Endothelial cell of umbilical vein (primary cell): ENCODE measurements around the gene DLAT. TPM values are rescaled to one million over a fixed set of nuclear protein-coding genes. Genes with fewer than 3 reads are reported as not detected.

Source experiments
- BruUV-seq: library from RNA; stranded (reverse); fragments of 400-500 nt; replicated peaks from 2 replicates; lab custom pipeline; 2021; lab: Mats Ljungman, UMichigan
- CTCF ChIA-PET: fragments of 300-600, 350-600 bp; sonication (Branson Sonifier 250); formaldehyde crosslinking; loops from one replicate; lab custom pipeline; 2021; ENCODE audit warnings: antibody characterized with exemption, inconsistent platforms; lab: Charles Lee
- POLR2A ChIA-PET: fragments of 300-600, 350-600 bp; sonication (Branson Sonifier 250); formaldehyde crosslinking; loops from one replicate; lab custom pipeline; 2021; ENCODE audit warnings: antibody characterized with exemption, inconsistent platforms; lab: Charles Lee
- DNase-seq: peaks from one replicate; pipeline ENCODE4 v3.0.0-alpha.2; 2011; ENCODE audit warnings: low read depth, low spot score
- FAIRE-seq: peaks from 2 replicates; lab custom pipeline; 2011; peaks lifted over from hg19 to GRCh38; lab: Jason Lieb, UNC
- H2AFZ ChIP-seq: 2 replicates; pipeline ENCODE4 v1.6.0; 2012; ENCODE audit warnings: low read depth, low read length, control low read depth, inconsistent platforms
- H3K27ac ChIP-seq: 2 replicates; pipeline ENCODE4 v1.5.1; 2011; ENCODE audit warnings: low read depth, mild to moderate bottlenecking, control low read depth, low read length, moderate library complexity; ENCODE audit not compliant: insufficient read depth
- H3K27me3 ChIP-seq, 2 experiments: 2 replicates each; pipeline versions ENCODE4 v1.6.0 to v1.6.1; 2011; ENCODE audit warnings: low read length in 2 of 2, mixed read lengths in 1 of 2; ENCODE audit not compliant: control insufficient read depth in 2 of 2, insufficient read depth in 2 of 2
- H3K36me3 ChIP-seq, 2 experiments: 2 replicates in 1 of 2; 3 replicates in 1 of 2; pipeline ENCODE4 v1.5.1; 2011; ENCODE audit warnings: low read length in 2 of 2, mild to moderate bottlenecking in 1 of 2, moderate library complexity in 1 of 2; ENCODE audit not compliant: control insufficient read depth in 2 of 2, insufficient read depth in 2 of 2; ENCODE audit errors: extremely low read depth in 1 of 2
- H3K4me1 ChIP-seq: 3 replicates; pipeline ENCODE4 v1.5.1; 2011; ENCODE audit warnings: mild to moderate bottlenecking, low read length; ENCODE audit not compliant: control insufficient read depth, insufficient read depth; ENCODE audit errors: extremely low read depth
- H3K4me2 ChIP-seq: 2 replicates; pipeline ENCODE4 v1.6.1; 2011; ENCODE audit warnings: low read length, control low read depth, mixed read lengths; ENCODE audit not compliant: insufficient read depth
- H3K4me3 ChIP-seq, 3 experiments: fragments of 200-600 bp in 1 of 3; sonication (generic), shearing (Covaris generic) in 1 of 3; replicated peaks in 1 of 3; 2 replicates each; pipeline ENCODE4 v1.5.1; 2011 to 2016; ENCODE audit warnings: control low read depth in 3 of 3, low read length in 3 of 3, mild to moderate bottlenecking in 2 of 3, inconsistent platforms in 1 of 3, low read depth in 1 of 3, moderate library complexity in 1 of 3; ENCODE audit not compliant: insufficient read depth in 1 of 3
- H3K79me2 ChIP-seq: 2 replicates; pipeline ENCODE4 v1.6.0; 2012; ENCODE audit warnings: low read length, inconsistent platforms; ENCODE audit not compliant: control insufficient read depth, insufficient read depth
- H3K9ac ChIP-seq: replicated peaks from 2 replicates; pipeline ENCODE3; 2011; ENCODE audit warnings: low read length, control low read depth; ENCODE audit not compliant: insufficient read depth; ENCODE audit errors: extremely low read depth
- H3K9me1 ChIP-seq: replicated peaks from 3 replicates; pipeline ENCODE4 v1.6.0; 2011; ENCODE audit warnings: mild to moderate bottlenecking, low read length; ENCODE audit not compliant: control insufficient read depth, insufficient read depth; ENCODE audit errors: extremely low read depth
- H3K9me3 ChIP-seq: replicated peaks from 2 replicates; pipeline ENCODE4 v1.5.1; 2012; ENCODE audit warnings: low read length, inconsistent platforms; ENCODE audit not compliant: control insufficient read depth, insufficient read depth
- H4K20me1 ChIP-seq: replicated peaks from 2 replicates; pipeline ENCODE3; 2011; ENCODE audit warnings: mild to moderate bottlenecking, low read length; ENCODE audit not compliant: control insufficient read depth, insufficient read depth; ENCODE audit errors: extremely low read depth
- EZH2 ChIP-seq: IDR thresholded peaks from 2 replicates; pipeline ENCODE4 v1.6.1; 2012; ENCODE audit warnings: borderline replicate concordance, low read depth, mild to moderate bottlenecking, moderate library complexity, low read length, inconsistent platforms; ENCODE audit not compliant: severe bottlenecking
- FOS ChIP-seq: IDR thresholded peaks from 2 replicates; pipeline ENCODE4 v1.6.1; 2011; ENCODE audit warnings: mild to moderate bottlenecking, low read length, moderate library complexity, borderline replicate concordance; ENCODE audit not compliant: insufficient read depth
- GATA2 ChIP-seq: IDR thresholded peaks from 2 replicates; pipeline ENCODE4 v1.7.0; 2011; ENCODE audit warnings: low read depth, mild to moderate bottlenecking, moderate library complexity, mixed read lengths, low read length; ENCODE audit not compliant: insufficient read length, insufficient read depth
- JUN ChIP-seq: IDR thresholded peaks from 2 replicates; pipeline ENCODE4 v1.6.1; 2011; ENCODE audit warnings: borderline replicate concordance, low read depth; ENCODE audit not compliant: insufficient read length, insufficient read depth
- MYC ChIP-seq: IDR thresholded peaks from one replicate; pipeline ENCODE4 v1.6.1; 2011; ENCODE audit warnings: mild to moderate bottlenecking, low read depth, low read length
- POLR2A ChIP-seq: IDR thresholded peaks from 2 replicates; pipeline ENCODE4 v1.6.1; 2012; ENCODE audit warnings: low read depth, mild to moderate bottlenecking, control low read depth, low read length
- POLR2AphosphoS5 ChIP-seq: IDR thresholded peaks from 2 replicates; pipeline ENCODE4 v1.6.1; 2012; ENCODE audit warnings: low read depth, mild to moderate bottlenecking, control low read depth, low read length, moderate library complexity; ENCODE audit not compliant: insufficient read depth
- dilution Hi-C: fragments of 300-500 bp; cut with MboI; formaldehyde crosslinking; loops from one replicate; pipeline ENCODE4 v1.15.0; 2019; ENCODE audit warnings: low sequenced_read_pairs; ENCODE audit not compliant: extremely low pct_ligation_motif_present
- intact Hi-C: fragments of 100-400 bp; cut with micrococcal nuclease; formaldehyde crosslinking; loops from one replicate; pipeline ENCODE4 v1.10.0; 2022
- polyA plus RNA-seq, 4 experiments: library from polyadenylated mRNA; depleted of rRNA in 3 of 4; stranded (reverse) in 3 of 4; unstranded in 1 of 4; fragments of >200 nt; gene quantifications; 2 replicates each; pipeline versions ENCODE4 v1.2.1 to v1.2.3, GENCODE V29; 2011 to 2012; ENCODE audit warnings: missing spikeins in 1 of 4
- total RNA-seq: library from RNA; stranded (reverse); gene quantifications from 2 replicates; pipeline ENCODE4 v1.2.3, GENCODE V29; 2021
- TF ChIP-seq, protein P1 (sequence below): IDR thresholded peaks from 2 replicates; pipeline ENCODE4 v1.6.1; 2011; ENCODE audit not compliant: insufficient read depth, insufficient read length

The DLAT gene
- total and polyA plus RNA-seq, 2 donors (not counting 3 experiments of a cell fraction or from before 2014, with no cell fraction given) = 13.3 to 41.3 TPM

DNA sequence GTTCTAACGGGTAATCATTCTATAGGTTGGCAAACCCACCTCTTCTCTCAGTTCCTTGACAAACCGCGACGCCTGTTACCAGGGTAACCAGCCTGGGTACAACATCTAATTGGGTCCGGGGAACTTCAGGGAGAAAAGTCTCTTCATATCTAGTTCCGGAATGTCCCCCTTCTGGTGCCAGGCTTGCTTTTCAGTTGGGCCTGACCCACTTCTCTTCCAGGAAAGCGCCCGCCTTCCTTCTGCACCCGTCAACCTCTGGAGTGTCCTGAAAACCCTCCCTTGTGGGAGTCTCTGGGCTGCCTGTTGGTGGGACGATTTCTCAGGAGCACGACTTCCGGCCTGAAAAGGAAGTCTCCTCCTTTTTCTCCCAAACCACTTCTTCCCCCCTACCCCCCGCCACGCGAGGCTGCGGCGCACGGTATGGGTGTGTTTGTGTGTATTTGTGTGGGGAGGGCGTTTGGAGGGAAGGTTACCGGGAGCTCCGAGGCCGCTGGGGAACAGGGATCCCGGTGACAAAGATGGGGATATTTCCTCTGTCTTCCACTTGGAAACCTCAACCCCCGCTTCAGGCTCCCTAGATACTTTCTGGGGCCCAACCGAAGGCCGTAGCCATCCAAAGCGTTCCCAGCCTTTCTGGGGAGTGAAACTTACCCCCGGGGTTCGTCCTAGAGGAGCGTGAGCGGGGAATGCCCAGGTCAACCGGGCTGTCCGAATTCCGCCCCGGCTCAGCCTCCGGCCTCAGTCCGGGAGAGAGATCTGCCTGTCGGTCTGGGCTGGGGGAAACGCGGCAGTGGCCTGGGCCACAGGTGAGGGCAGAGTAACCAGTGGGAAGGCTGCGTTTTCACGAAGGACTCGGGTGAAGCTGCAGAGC, 49.0 kb downstream of the DLAT start, which contains the start of the genes NKAPD1 and PIH1D2:
Gene NKAPD1, plus strand, starts transcription at position 359 of the 871 bp plus-strand sequence. CDS start 1,276 bp downstream, outside the sequence.
Gene PIH1D2, minus strand, starts transcription at position 77 of the 871 bp plus-strand sequence. CDS start 843 bp downstream, outside the sequence.
- H3K27me3 ChIP-seq = no peaks in the 10 kb centered on the region
- dilution Hi-C loops (no loop called here), intact Hi-C loops (loop anchor here (1.0 to 2.0 kb wide), 3 partner anchors 12 to 195 kb away; partner anchors contain the start of genes CFAP68, FDXACB1, SDHD and TIMM8B)
- H3K36me3 ChIP-seq = peaks cover 6 to 8% of the 10 kb centered on the region in 2 experiments
- ChIA-PET CTCF (interaction anchor here (1.3 kb wide), 1 partner anchor 92 kb away, joined by 3 read pairs; no protein-coding TSS in a partner anchor), POLR2A (no interaction called here)
- peak within 1 kb of the TSS; percentile 87 for H3K4me2 ChIP-seq
- H3K79me2 ChIP-seq = peaks cover 24% of the 10 kb centered on the region
- peak within 1 kb of the TSS; percentile 88 for H3K9ac ChIP-seq
- H2AFZ ChIP-seq = peak within 1 kb of the TSS; percentile 94
- peak; percentile 93 for DNase-seq
- peaks cover 10% of the 10 kb centered on the region for H3K4me1 ChIP-seq
- peak within 1 kb of the TSS; percentile 69 for H3K27ac ChIP-seq
- no peaks in the 10 kb centered on the region for H4K20me1 ChIP-seq
- no peaks in the 10 kb centered on the region for H3K9me1 ChIP-seq
- H3K4me3 ChIP-seq = peak within 1 kb of the TSS; percentile 68 to 79 (median 71)
- no peaks in the 10 kb centered on the region for H3K9me3 ChIP-seq
- BruUV-seq = TSS peak; percentile 64
- TF ChIP-seq, protein P1, sequence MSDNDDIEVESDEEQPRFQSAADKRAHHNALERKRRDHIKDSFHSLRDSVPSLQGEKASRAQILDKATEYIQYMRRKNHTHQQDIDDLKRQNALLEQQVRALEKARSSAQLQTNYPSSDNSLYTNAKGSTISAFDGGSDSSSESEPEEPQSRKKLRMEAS = peak; percentile 9
- TF ChIP-seq JUN (no peak), POLR2AphosphoS5 (peak; percentile 61), POLR2A (peak; percentile 45)
- peak; percentile 76 for FAIRE-seq

DNA sequence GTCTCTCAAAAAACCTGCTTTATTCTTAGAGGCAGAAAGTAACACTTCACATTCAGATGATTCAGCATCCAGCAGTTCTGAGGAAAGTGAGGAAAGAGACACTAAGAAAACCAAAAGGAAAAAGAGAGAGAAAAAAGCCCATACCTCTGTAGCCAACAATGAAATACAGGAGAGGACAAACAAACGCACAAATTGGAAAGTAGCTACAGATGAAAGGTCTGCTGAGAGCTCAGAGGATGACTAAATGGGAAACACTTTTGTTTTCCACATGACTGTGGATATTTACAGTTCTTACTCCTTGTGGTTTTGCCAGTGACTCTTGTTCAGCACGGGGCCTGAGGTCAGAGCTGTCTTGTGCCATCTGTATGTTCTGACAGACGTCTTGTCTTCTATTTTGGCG, 57.5 kb downstream of the DLAT start:
- TF ChIP-seq MYC = no peak
- TF ChIP-seq POLR2A = peak; percentile 23
- no peak for TF ChIP-seq FOS
- no peak for TF ChIP-seq GATA2
- TF ChIP-seq EZH2 = no peak
- Histone ChIP-seq H3K9me3 (no peaks in the 10 kb centered on the region), H3K9me1 (no peaks in the 10 kb centered on the region), H2AFZ (no peak overlapping the region), H3K27me3 (no peaks in the 10 kb centered on the region), H4K20me1 (no peaks in the 10 kb centered on the region), H3K27ac (no peak overlapping the region), H3K4me3 (no peak overlapping the region), H3K9ac (no peak overlapping the region), H3K4me1 (peaks cover 11% of the 10 kb centered on the region), H3K36me3 (peaks cover 15 to 26% of the 10 kb centered on the region in 2 experiments), H3K79me2 (peaks cover 30% of the 10 kb centered on the region), H3K4me2 (no peak overlapping the region)
- intact Hi-C loops (loop anchor here (10.0 kb wide), 1 partner anchor 478 kb away; the partner anchor contains the start of gene SIK2), dilution Hi-C loops (no loop called here)
- DNase-seq = no peak
- BruUV-seq = no TSS peak
- FAIRE-seq = no peak
- CTCF ChIA-PET = interaction anchor here (1.3 to 1.4 kb wide), 2 partner anchors 40 to 198 kb away, joined by 3 read pairs; no protein-coding TSS in a partner anchor
- POLR2A ChIA-PET = no interaction called here
